NCI-H446 (cell line): ENCODE measurements around the gene ASPG.

Source experiments
- DNase-seq, 2 experiments: peaks; one replicate each; lab custom pipeline; 2025; lab: John Stamatoyannopoulos, UW

ASPG gene

GRCh38 chr14:104075530-104076151 is 9.9 kb upstream of the ASPG start:
- DNase-seq: peak in 1 of 2 experiments; percentile 44

DNA sequence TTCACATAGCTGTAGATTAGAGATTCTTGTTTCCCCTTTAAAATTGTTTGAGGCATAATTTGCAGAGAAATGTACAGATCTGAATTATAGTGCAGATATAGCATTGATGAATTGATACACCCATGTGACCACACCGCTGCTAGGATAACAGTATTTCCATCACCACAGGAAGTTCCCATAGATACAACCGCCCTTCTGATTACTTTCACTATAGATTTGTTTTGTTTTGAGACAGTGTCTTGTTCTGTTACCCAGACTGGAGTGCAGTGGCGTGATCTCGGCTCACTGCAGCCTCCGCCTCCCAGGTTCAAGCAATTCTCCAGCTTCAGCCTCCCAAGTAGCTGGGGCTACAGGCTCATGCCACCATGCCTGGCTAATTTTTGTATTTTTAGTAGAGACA is 8.8 kb upstream of the ASPG start:
- DNase-seq: no peak

GRCh38 chr14:104078031-104078455 is 7.5 kb upstream of the ASPG start:
- DNase-seq: peak; percentile 95

DNA sequence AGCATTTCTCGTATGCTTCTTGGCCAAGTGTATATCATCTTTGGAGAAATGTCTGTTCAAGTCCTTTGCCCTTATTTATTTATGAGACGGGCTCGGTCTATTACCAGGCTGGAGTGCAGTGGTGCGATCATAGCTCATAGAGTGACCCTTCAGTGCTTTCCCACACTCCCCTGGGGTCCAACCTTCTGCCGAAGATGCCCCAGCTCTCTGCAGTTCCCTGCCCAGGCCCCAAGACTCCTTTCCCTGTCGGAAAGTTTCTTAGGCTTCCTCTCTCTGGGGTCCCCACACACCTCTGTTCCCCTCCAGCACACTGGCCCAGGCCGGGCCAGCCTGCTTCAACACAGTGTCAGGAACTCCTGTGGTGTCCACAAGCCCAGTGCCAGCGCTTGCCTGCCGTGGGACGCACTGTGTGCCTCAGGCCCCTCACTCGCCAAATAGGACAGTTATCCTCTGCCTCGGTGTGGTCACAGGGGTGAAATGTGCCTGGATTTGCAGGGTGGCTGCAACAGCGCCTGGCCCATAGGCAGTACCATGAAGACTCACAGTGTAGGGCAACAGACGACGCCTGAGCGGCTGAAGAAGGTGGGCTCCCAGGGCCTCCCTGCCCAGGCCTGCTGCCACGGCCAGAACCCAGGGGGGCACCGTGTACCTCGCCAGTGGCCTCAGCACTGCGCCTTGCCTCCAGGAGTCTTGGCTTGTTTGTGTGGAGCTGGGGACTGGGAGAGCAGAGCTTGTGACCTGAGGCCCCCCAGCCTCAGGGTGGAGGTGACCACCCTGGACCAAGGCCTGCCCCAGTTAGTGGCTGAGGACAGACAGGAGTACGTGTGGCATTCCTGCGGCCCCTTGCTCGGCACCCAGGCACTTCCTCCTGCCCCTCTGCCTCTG is 4.9 kb upstream of the ASPG start:
- no peak for DNase-seq

DNA sequence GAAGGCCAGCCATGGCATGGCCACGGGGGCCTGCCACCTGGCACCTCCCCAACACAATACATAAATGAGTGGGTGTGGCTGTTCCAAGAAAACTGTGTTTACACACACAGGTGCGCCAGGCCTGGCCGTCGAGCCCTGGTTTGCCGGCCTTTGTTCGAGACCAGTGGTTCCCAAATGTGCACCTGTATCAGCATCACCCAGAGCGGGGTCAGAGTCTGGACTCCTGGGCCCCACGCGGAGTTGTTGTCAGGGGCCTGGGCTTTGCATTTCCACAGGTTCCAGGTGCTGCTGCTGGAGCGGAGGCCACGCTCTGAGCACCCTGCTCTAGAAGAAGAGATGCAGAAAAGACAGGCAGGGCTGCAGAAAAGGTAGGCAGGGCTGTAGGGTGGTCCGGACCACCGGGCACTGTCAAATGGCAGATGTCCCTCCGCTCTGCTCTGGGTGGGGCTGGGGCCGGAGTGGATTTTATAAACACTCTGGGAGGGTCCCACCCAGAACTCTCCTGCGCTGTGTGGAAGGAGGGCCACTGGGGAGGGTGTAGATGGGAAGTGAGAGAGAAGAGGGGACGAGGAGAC is 4.2 kb upstream of the ASPG start:
- no peak for DNase-seq

DNA sequence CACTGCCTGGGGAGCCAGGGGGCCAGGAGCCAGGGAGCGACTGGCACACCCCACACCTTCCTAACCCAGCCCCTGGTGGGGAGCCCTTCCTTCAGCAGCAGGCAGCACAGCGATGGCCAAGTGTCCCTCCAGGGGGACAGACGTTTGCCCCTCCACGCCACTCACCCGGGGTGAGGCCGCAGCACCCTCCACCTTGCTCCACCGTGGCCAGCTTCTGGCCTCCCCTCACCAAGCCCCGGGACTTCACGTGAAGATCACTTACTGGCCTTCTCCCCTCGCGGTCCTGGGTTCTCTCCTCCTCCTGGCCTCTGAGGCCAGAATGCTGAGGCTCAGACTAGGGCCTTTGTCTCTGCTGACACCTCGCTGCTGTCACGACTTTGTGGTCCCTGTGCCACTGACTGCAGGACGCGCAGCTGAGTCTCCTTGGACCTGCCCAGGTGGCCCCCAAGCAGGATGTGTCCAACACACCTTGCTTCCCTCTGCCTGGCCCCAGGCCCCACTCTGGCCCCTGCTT is 3.5 kb upstream of the ASPG start:
- no peak for DNase-seq

DNA sequence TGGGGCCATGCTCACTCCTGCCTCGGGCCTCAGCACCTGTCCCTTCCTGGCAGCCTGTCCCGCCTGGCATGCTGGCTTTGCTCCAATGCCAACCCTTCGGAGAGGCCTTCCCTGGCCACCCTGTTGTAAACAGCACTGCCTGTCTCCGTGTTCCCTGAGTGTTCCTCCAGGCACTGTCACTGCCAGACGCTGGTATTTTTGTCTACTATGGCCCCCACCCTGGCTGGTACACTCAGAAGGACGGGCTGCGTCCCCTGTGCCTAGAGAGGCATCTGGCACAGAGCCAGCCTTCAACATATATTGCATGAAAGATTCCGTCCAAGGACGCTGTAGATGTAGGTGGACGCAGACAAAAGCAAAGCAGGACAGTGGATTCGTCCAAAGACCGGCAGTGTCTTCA is 2.7 kb upstream of the ASPG start:
- no peak for DNase-seq

DNA sequence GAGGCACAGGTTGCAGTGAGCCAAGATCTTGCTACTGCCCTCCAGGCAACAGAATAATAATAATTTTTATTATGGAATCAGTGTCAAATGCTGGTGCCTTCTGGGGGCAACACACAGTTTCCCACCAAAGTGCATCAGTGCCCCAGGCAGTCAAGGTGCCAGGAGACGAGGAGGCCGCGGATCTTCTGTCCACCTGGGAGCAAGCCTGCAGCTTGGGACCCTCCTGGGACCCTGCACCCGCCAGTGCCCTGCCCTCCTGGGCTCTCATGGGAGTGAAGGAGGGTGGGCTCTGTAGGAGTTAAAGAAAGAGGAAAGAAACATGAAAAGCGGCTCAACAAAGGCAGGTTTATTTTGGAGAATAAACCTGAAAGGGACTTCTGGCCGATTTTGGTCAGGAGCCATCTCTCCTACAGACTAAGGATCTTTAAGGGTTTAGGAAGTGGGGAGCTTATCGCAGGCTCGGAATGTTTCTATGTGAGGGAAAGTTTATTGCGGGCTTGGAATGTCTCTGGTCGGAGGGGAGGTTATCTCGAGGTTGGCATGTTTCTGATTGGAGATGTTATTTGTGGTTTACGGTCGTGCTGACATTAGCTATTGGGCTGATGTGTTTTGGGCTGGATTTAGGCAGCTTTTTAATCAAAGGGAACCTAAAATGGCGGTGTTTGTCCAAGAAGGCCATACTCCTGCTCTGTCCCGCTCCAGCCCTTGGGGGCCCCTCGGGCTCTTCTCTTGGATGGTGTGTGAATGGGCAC is 1.1 kb upstream of the ASPG start:
- no peak for DNase-seq

DNA sequence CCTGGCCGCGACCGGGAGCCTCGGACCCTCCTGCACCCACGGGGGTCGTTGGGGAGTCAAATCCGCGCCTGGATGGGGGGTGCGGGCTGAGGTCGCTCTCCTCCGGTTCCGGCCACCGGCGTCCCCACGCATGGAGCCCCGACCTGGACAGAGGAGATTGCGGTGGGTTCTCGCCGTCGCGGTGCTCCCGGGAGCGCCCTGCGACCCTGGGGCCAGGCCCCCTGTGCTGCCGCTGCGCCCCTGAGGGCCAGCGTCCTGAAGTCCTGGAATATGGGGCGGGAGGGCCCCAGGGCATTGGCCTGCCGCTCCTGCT is 345 bp downstream of the ASPG start:
- no peak for DNase-seq

GRCh38 chr14:104086210-104086660 is 735 bp downstream of the ASPG start:
- no peak for DNase-seq

- DNase-seq: no peak
These were observed 1.4 kb downstream of the ASPG start for GRCh38 chr14:104086661-104087461.

- no peak for DNase-seq
These were observed 2.0 kb downstream of the ASPG start for GRCh38 chr14:104087505-104087904.

GRCh38 chr14:104087981-104088850 is 2.7 kb downstream of the ASPG start:
- no peak for DNase-seq

- no peak for DNase-seq
These were observed 4.7 kb downstream of the ASPG start for GRCh38 chr14:104090071-104090748.

- DNase-seq: no peak
These were observed 5.8 kb downstream of the ASPG start for GRCh38 chr14:104091061-104091926.

DNA sequence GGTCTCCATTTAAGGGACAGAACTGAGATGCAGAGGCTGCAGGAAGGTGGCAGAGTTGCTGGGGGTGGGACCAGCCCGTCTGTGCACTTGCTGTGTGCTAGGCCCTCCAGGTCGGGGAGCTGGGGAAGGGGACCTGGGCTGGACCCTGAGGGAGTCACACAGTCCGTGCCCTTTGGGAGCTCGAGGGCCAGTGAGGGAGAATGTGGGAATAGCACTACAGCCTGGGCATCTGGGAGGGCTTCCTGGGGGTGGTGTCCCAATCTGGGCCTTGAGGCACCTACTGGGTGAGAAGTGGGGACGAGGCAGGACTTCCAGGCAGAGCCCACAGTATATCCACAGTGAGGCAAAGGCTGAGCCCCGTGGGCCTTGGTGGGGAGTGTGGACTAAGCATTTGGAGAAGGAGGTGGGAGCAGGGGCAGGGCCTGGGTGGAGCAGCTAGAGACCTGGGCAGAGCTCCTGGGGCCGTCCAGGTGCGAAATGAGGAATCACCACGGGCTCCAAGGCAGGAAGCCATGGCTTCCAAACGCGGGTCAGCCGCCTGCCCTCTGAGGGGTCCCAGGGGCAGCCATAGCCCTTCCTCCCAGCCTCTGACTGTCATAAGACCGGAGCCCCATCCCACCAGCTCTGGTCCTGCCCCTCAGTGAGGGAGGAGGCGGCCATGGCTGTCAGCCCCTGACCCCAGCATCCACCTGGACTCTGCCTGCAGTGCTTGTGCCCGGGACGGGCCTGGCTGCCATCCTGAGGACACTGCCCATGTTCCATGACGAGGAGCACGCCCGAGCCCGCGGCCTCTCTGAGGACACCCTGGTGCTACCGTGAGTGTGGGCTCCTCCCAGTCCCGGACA is 6.6 kb downstream of the ASPG start:
- no peak for DNase-seq

GRCh38 chr14:104092931-104093365 is 7.4 kb downstream of the ASPG start:
- DNase-seq: no peak
